HFFc6 (cell line): Measurements from ENCODE around the gene IQGAP2. TPM values are rescaled to one million over a fixed set of nuclear protein-coding genes. Genes with fewer than 3 reads are reported as not detected.

Source experiments
- DNase-seq: peaks from one replicate; pipeline ENCODE4 v3.0.0-alpha.2; 2018
- H3K27ac Mint-ChIP-seq: 2 replicates; pipeline ENCODE4 v1.8.0; 2020; ENCODE audit warnings: mild to moderate bottlenecking, mixed read lengths
- H3K27me3 Mint-ChIP-seq: 2 replicates; pipeline ENCODE4 v1.8.0; 2021; ENCODE audit warnings: mild to moderate bottlenecking, moderate library complexity, mixed read lengths; ENCODE audit not compliant: insufficient read depth
- H3K36me3 Mint-ChIP-seq: 2 replicates; pipeline ENCODE4 v1.8.0; 2021; ENCODE audit warnings: low read depth, mixed read lengths
- H3K4me1 Mint-ChIP-seq: 2 replicates; pipeline ENCODE4 v1.8.0; 2020; ENCODE audit warnings: low read depth, mixed read lengths
- H3K4me3 Mint-ChIP-seq: 2 replicates; pipeline ENCODE4 v1.8.0; 2020; ENCODE audit warnings: mild to moderate bottlenecking, moderate library complexity, mixed read lengths
- H3K9me3 Mint-ChIP-seq: 2 replicates; pipeline ENCODE4 v1.8.0; 2020; ENCODE audit warnings: mild to moderate bottlenecking, mixed read lengths
- total RNA-seq, 6 experiments: library from RNA; stranded (reverse); fragmentation: NEBNext Ultra II Directional; extraction: Animal tissue kit (Norgen Biotek cat#: 25700); gene quantifications; 2 replicates in 1 of 6; 3 replicates in 5 of 6; pipeline ENCODE4 v1.2.3, GENCODE V29; 2021
- TF ChIP-seq, protein P1 (sequence below): fragments of 200-600 bp; sonication (generic); IDR thresholded peaks from 2 replicates; pipeline ENCODE4 v1.5.0; 2021; ENCODE audit warnings: antibody characterized with exemption, mild to moderate bottlenecking

IQGAP2 gene
- total RNA-seq, 6 experiments from 2014 or later: 0.09 to 0.47 (median 0.21) TPM; not detected in 1

DNA sequence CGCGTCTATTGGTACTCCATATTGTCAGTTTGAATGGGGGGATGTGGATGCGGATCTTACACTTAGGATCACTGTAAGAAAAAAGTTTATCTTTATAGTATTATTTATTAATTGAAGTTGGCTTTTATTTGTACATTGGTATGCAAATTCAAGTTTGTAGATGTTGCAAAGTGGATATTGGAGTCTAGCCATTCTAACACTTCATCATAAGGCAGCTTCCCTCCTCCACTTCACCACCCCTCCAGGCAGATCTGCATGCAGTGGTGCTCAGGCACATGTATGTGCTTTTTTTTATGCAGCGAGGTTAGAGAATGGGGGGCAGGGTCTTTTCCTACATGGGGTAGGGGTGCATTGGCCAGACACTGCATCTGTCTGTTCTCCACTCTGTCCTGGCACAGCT lies 84.3 kb downstream of the IQGAP2 start:
- Mint-ChIP-seq H3K36me3 (no peaks in the 10 kb centered on the region), H3K27me3 (peaks cover 7% of the 10 kb centered on the region), H3K4me3 (no peak overlapping the region), H3K27ac (no peak overlapping the region), H3K4me1 (no peaks in the 10 kb centered on the region), H3K9me3 (no peaks in the 10 kb centered on the region)
- no peak for DNase-seq
- TF ChIP-seq, protein P1, sequence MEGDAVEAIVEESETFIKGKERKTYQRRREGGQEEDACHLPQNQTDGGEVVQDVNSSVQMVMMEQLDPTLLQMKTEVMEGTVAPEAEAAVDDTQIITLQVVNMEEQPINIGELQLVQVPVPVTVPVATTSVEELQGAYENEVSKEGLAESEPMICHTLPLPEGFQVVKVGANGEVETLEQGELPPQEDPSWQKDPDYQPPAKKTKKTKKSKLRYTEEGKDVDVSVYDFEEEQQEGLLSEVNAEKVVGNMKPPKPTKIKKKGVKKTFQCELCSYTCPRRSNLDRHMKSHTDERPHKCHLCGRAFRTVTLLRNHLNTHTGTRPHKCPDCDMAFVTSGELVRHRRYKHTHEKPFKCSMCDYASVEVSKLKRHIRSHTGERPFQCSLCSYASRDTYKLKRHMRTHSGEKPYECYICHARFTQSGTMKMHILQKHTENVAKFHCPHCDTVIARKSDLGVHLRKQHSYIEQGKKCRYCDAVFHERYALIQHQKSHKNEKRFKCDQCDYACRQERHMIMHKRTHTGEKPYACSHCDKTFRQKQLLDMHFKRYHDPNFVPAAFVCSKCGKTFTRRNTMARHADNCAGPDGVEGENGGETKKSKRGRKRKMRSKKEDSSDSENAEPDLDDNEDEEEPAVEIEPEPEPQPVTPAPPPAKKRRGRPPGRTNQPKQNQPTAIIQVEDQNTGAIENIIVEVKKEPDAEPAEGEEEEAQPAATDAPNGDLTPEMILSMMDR: no peak

DNA sequence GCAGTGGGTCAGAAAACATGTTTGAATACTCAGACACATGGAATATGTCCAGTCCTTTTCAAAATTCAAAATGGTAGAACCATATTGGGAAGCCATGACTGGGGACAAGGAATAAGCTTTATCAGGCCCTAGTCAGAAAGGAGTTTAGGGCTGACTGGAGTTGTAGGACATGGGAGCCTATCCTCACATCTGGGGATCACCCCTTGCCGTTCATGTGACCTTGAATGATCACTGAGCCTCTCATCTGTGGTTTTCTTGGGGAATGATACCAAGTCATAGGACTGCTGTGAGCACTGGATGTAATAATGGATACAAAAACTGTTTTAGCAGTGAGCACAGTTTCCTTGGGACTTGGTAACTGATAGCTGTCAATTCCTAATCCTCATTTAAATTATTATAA lies 84.7 kb downstream of the IQGAP2 start:
- no peak for DNase-seq
- Mint-ChIP-seq H3K36me3 (no peaks in the 10 kb centered on the region), H3K9me3 (no peaks in the 10 kb centered on the region), H3K27me3 (peaks cover 10% of the 10 kb centered on the region), H3K4me3 (no peak overlapping the region), H3K4me1 (no peaks in the 10 kb centered on the region), H3K27ac (no peak overlapping the region)
- TF ChIP-seq, protein P1: no peak

DNA sequence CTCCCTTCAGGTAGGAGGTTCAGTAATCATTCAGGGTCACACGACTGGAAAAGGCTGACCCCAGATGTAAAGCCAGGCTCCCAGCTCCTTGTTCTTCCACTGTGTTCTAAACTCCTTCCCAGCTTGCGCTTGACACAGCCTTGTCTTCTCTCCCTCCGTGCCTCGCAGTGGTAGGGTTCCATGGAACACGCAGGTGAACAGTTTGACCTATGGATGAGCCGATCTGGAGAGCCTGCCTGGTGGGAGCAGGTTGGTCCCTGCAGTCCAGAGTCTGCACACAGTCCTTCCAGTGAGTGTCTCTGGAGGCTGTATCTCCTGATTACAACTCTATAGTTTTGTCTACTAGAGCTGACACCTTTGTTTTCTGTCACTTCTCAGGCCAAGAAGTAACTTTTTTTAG lies 85.9 kb downstream of the IQGAP2 start:
- H3K27ac Mint-ChIP-seq: no peak overlapping the region
- TF ChIP-seq, protein P1: no peak
- no peaks in the 10 kb centered on the region for H3K9me3 Mint-ChIP-seq
- H3K4me3 Mint-ChIP-seq: no peak overlapping the region
- H3K36me3 Mint-ChIP-seq: no peaks in the 10 kb centered on the region
- peaks cover 13% of the 10 kb centered on the region for H3K27me3 Mint-ChIP-seq
- DNase-seq: no peak
- no peaks in the 10 kb centered on the region for H3K4me1 Mint-ChIP-seq

DNA sequence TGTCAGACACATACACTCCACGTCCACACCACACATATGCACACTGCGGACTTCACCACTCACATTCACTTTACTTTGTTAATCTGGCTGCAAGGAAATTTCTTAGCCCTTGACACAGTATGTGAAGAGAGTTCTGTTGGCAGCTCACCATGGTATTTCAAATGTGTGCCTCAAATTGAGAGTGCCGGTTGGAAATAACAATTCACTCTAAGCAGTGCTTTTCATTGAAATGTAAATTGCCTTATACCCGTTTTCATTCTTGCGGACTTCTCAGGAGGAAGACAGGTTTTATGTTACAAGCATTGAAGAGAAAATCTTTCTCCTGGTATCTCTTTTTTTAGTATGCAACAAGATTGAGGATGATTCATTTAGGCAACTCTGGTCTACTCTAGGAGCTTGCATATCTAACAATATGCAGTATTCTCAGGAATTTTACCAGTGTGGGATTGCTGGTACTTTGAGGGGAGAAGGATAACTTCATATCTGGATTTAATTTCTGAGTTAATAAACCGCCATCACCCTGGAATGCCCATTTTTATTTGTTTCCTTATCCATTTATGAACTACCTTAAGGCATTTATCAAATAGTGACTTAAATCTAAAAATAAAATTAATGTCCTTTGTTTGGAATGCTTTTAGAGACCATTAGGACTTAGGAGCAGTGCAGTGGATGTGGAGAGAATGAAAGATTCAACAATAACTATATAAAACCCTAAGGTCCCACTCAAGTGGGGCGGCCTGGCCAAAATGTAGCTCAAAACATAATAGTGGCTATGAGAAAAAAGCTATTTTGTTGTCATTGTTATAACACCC lies 87.0 kb downstream of the IQGAP2 start:
- Mint-ChIP-seq H3K9me3 (no peaks in the 10 kb centered on the region), H3K27me3 (peaks cover 13% of the 10 kb centered on the region), H3K4me1 (no peaks in the 10 kb centered on the region), H3K27ac (no peak overlapping the region), H3K36me3 (no peaks in the 10 kb centered on the region), H3K4me3 (no peak overlapping the region)
- DNase-seq: no peak
- TF ChIP-seq, protein P1: no peak

DNA sequence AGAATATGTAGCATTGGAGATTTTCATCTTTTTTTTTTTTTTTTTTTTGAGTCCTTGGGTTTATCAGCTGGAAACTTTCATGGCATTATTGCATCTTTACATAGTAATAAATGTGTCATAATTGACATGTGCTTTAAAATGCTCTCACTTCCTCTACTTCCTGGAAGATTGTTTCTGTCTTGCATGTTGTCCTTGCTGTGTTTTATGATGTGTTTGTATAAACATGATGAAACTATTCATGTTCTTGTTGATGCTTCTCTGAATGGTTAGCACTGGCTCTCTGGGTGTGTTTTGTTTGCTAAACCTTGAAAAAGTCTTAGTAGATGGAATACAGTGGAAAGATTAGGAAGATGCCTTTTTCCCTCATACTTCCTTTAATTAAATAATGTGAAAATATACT lies 87.9 kb downstream of the IQGAP2 start:
- TF ChIP-seq, protein P1: no peak
- no peak for DNase-seq

More for the DNA sequence above, 87.9 kb downstream of the IQGAP2 start:
- no peak overlapping the region for H3K27ac Mint-ChIP-seq
- H3K27me3 Mint-ChIP-seq: peaks cover 13% of the 10 kb centered on the region
- H3K4me3 Mint-ChIP-seq: no peak overlapping the region
- no peaks in the 10 kb centered on the region for H3K36me3 Mint-ChIP-seq
- no peaks in the 10 kb centered on the region for H3K9me3 Mint-ChIP-seq
- no peaks in the 10 kb centered on the region for H3K4me1 Mint-ChIP-seq
